Muscle layer of duodenum (tissue), 2 donors: ENCODE results near the gene TMEM239.

Source experiments
- H3K27ac ChIP-seq: one replicate; pipeline ENCODE4 v1.7.0; 2013; ENCODE audit warnings: mild to moderate bottlenecking, low read length
- H3K27me3 ChIP-seq: one replicate; pipeline ENCODE4 v1.7.0; 2013; ENCODE audit warnings: low read depth, mild to moderate bottlenecking, control low read depth, low read length
- H3K36me3 ChIP-seq, 2 donors: one replicate each; pipeline ENCODE4 v1.7.0; 2013; ENCODE audit warnings: low read length in 2 of 2, control low read depth in 1 of 2, mild to moderate bottlenecking in 1 of 2; ENCODE audit not compliant: insufficient read depth in 2 of 2, control insufficient read depth in 1 of 2
- H3K4me1 ChIP-seq, 2 donors: one replicate each; pipeline ENCODE4 v1.7.0; 2013; ENCODE audit warnings: low read length in 2 of 2, mild to moderate bottlenecking in 2 of 2, control low read depth in 1 of 2, moderate library complexity in 1 of 2; ENCODE audit not compliant: insufficient read depth in 2 of 2, control insufficient read depth in 1 of 2
- H3K4me3 ChIP-seq, 2 donors: one replicate each; pipeline ENCODE4 v1.7.0; 2013; ENCODE audit warnings: low read length in 2 of 2, low read depth in 1 of 2, mild to moderate bottlenecking in 1 of 2
- H3K9me3 ChIP-seq, 2 donors: one replicate each; pipeline ENCODE4 v1.7.0; 2013; ENCODE audit warnings: low read length in 2 of 2, control low read depth in 1 of 2, mild to moderate bottlenecking in 1 of 2; ENCODE audit not compliant: control insufficient read depth in 1 of 2
- donor health status: healthy.

Gene TMEM239

GRCh38 chr20:2866236-2866635 is 50.1 kb downstream of the TMEM239 start:
- H3K4me3 ChIP-seq = no peak overlapping the region
- H3K9me3 ChIP-seq = no peaks in the 10 kb centered on the region
- peaks cover 21 to 54% of the 10 kb centered on the region in 2 donors for H3K36me3 ChIP-seq
- no peaks in the 10 kb centered on the region for H3K27me3 ChIP-seq
- H3K4me1 ChIP-seq = peaks cover 0 to 5% of the 10 kb centered on the region in 2 donors
- H3K27ac ChIP-seq = no peak overlapping the region

- no peaks in the 10 kb centered on the region for H3K9me3 ChIP-seq
- H3K4me3 ChIP-seq = no peak overlapping the region
- H3K27me3 ChIP-seq = no peaks in the 10 kb centered on the region
- peaks cover 0 to 14% of the 10 kb centered on the region in 2 donors for H3K4me1 ChIP-seq
- peaks cover 18 to 44% of the 10 kb centered on the region in 2 donors for H3K36me3 ChIP-seq
- no peak overlapping the region for H3K27ac ChIP-seq
Observed at GRCh38 chr20:2867081-2867864, 51.1 kb downstream of the TMEM239 start.
